ENCODE data around the gene ANKS1B.

The ANKS1B gene

DNA sequence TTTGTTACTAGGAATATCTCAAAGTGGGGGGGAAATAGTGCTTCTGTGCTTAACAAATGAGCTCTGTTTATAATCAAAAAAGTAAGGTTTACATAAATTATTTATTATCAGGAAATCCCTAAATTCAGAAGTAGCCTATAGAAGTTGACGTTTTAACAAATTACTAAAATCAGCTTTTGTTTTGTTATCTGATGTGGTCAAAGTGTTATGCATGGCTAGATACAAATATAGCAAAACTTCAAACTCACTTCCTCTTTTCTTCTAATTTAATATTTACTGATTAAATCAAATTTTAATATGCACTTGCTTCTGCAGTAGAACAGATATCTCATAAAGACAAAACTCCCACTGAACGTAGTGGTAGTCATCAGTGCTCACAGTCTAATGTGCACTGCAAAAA, 289.7 kb downstream of the ANKS1B start:
- H3K79me2 ChIP-seq: no peaks in the 10 kb centered on the region

DNA sequence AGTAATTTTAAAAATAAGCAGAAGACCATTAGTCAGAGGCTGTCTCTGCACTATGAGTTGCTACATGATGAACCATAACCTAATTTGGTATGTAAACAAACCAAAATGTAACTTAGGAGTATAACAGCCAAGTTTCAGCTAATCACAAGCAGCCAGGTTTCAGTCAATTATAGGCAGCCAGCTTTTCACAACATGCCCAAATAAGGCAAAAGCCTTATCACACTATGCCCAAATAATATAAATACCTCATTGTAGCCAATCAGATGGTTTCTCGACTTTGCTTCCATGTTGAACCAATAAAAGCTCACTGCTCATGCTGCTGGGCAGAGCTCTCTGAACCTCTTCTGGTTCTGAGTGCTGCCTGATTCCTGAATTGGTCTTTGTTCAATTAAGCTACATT, 298.6 kb downstream of the ANKS1B start:
- no peaks in the 10 kb centered on the region for H3K27me3 ChIP-seq (ENCODE audit: control insufficient read depth, insufficient read depth, low read length)
- H3K9ac ChIP-seq: no peak overlapping the region
- H3K9me3 ChIP-seq (ENCODE audit: control insufficient read depth, low read length): no peaks in the 10 kb centered on the region
- no peak overlapping the region for H2AFZ ChIP-seq
- H3K4me2 ChIP-seq (ENCODE audit: low read length): no peak overlapping the region
- no peaks in the 10 kb centered on the region for H3K79me2 ChIP-seq
- H3K4me3 ChIP-seq (ENCODE audit: low read depth, low read length): no peak overlapping the region
- H3K36me3 ChIP-seq (ENCODE audit: control insufficient read depth, insufficient read depth, low read length): no peaks in the 10 kb centered on the region
- H3K4me1 ChIP-seq: no peaks in the 10 kb centered on the region
- TF ChIP-seq, protein P1, sequence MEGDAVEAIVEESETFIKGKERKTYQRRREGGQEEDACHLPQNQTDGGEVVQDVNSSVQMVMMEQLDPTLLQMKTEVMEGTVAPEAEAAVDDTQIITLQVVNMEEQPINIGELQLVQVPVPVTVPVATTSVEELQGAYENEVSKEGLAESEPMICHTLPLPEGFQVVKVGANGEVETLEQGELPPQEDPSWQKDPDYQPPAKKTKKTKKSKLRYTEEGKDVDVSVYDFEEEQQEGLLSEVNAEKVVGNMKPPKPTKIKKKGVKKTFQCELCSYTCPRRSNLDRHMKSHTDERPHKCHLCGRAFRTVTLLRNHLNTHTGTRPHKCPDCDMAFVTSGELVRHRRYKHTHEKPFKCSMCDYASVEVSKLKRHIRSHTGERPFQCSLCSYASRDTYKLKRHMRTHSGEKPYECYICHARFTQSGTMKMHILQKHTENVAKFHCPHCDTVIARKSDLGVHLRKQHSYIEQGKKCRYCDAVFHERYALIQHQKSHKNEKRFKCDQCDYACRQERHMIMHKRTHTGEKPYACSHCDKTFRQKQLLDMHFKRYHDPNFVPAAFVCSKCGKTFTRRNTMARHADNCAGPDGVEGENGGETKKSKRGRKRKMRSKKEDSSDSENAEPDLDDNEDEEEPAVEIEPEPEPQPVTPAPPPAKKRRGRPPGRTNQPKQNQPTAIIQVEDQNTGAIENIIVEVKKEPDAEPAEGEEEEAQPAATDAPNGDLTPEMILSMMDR (IDR thresholded peaks at IDR 0.05): no peak
- H3K27ac ChIP-seq: no peak overlapping the region

More for the DNA sequence above, 289.7 kb downstream of the ANKS1B start:
- H3K4me3 ChIP-seq (ENCODE audit: low read depth, low read length): no peak overlapping the region
- no peaks in the 10 kb centered on the region for H3K4me1 ChIP-seq
- no peaks in the 10 kb centered on the region for H3K9me3 ChIP-seq (ENCODE audit: control insufficient read depth, low read length)
- no peak overlapping the region for H3K4me2 ChIP-seq (ENCODE audit: low read length)
- no peaks in the 10 kb centered on the region for H3K36me3 ChIP-seq (ENCODE audit: control insufficient read depth, insufficient read depth, low read length)
- no peak overlapping the region for H3K9ac ChIP-seq
- TF ChIP-seq, protein P1 (IDR thresholded peaks at IDR 0.05): no peak
- no peaks in the 10 kb centered on the region for H3K27me3 ChIP-seq (ENCODE audit: control insufficient read depth, insufficient read depth, low read length)
- no peak overlapping the region for H3K27ac ChIP-seq
- no peak overlapping the region for H2AFZ ChIP-seq

DNA sequence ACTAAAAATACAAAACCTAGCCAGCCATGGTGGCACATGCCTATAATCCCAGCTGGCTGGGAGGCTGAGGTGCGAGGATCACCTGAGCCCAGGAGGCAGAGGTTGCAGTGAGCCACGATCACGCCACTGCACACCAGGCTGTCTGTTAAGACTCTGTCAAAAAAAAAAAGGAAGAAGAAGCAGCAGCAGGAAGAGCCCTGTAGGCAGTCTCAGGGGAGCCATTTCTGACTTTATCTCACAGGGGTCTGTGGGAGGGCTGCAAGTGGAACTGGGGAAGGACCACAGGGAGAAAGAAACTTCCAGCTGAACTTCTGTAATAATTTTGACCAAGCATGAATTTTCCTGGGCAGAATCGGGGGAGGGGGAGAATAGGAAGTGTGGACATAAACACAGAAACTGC, 304.5 kb downstream of the ANKS1B start:
- Histone ChIP-seq H3K4me2 (ENCODE audit: low read length) (no peak overlapping the region), H3K79me2 (no peaks in the 10 kb centered on the region), H2AFZ (no peak overlapping the region), H3K4me1 (no peaks in the 10 kb centered on the region), H3K27me3 (ENCODE audit: control insufficient read depth, insufficient read depth, low read length) (no peaks in the 10 kb centered on the region), H3K9ac (no peak overlapping the region), H3K4me3 (ENCODE audit: low read depth, low read length) (no peak overlapping the region), H3K9me3 (ENCODE audit: control insufficient read depth, low read length) (no peaks in the 10 kb centered on the region), H3K27ac (no peak overlapping the region), H3K36me3 (ENCODE audit: control insufficient read depth, insufficient read depth, low read length) (no peaks in the 10 kb centered on the region)
- TF ChIP-seq, protein P1 (IDR thresholded peaks at IDR 0.05): no peak

DNA sequence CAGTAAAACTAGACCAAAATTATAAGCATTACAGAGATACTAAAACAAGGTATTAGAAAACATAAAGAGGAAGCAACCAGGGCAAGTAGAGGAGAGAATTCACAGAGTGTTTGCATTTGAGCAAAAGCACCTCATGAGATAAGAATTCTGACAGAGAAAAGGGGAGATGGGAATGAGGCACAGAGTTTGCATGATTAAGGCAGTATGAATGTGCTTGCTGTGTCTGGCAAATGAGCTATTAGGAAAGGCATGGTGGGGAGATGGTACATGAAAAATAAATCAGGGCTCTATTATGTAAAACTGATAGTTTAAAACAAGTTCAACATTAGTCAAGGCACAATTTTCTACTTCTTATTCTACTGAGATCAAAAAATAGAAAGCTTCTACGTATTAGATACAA, 314.1 kb downstream of the ANKS1B start:
- H3K4me1 ChIP-seq: no peaks in the 10 kb centered on the region
- H3K27me3 ChIP-seq (ENCODE audit: control insufficient read depth, insufficient read depth, low read length): no peaks in the 10 kb centered on the region
- no peaks in the 10 kb centered on the region for H3K79me2 ChIP-seq
- TF ChIP-seq, protein P1 (IDR thresholded peaks at IDR 0.05): no peak
- H3K9ac ChIP-seq: no peak overlapping the region
- H3K36me3 ChIP-seq (ENCODE audit: control insufficient read depth, insufficient read depth, low read length): no peaks in the 10 kb centered on the region
- H2AFZ ChIP-seq: no peak overlapping the region
- H3K27ac ChIP-seq: no peak overlapping the region
- no peaks in the 10 kb centered on the region for H3K9me3 ChIP-seq (ENCODE audit: control insufficient read depth, low read length)
- H3K4me3 ChIP-seq (ENCODE audit: low read depth, low read length): no peak overlapping the region
- H3K4me2 ChIP-seq (ENCODE audit: low read length): no peak overlapping the region

DNA sequence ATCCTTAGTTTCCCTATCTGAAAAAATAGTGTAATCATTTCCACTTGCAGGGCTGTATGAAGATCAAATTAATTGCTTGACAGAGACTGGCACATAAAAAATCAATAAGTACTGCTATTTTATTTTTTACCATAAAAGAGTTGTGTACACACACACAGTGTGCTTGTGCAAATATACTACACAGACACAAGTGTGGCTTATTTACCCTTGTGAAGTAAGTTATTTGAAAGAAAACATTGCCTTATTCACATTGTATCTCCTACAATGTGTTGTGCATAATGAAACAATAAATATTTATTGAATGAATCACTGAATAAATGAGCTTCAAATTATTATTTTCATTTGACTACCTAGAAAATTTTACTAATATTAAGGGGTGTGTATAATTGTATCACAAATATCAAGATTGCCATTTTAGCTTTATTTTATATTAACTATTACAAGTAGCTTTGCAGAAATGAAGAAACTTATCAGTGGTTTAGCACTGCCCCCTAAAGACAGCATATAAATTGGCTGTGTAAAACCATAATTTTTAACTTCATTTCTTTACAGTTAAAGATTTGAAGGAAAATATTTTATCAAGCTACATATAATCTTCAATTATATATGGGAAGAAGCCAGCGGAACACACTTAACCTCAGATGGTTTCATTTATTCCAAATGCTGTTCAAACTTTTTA, 325.9 kb downstream of the ANKS1B start:
- H3K36me3 ChIP-seq (ENCODE audit: control insufficient read depth, insufficient read depth, low read length): no peaks in the 10 kb centered on the region
- H3K79me2 ChIP-seq: no peaks in the 10 kb centered on the region
- H3K27ac ChIP-seq: no peak overlapping the region
- no peak overlapping the region for H3K4me2 ChIP-seq (ENCODE audit: low read length)
- TF ChIP-seq, protein P1 (IDR thresholded peaks at IDR 0.05): no peak
- H3K4me1 ChIP-seq: no peaks in the 10 kb centered on the region
- no peaks in the 10 kb centered on the region for H3K27me3 ChIP-seq (ENCODE audit: control insufficient read depth, insufficient read depth, low read length)
- no peak overlapping the region for H3K4me3 ChIP-seq (ENCODE audit: low read depth, low read length)
- no peaks in the 10 kb centered on the region for H3K9me3 ChIP-seq (ENCODE audit: control insufficient read depth, low read length)
- no peak overlapping the region for H3K9ac ChIP-seq
- H2AFZ ChIP-seq: no peak overlapping the region

Data from parathyroid adenoma (tissue), 2 donors.